Measurements from ENCODE around the gene TACO1.

DNA sequence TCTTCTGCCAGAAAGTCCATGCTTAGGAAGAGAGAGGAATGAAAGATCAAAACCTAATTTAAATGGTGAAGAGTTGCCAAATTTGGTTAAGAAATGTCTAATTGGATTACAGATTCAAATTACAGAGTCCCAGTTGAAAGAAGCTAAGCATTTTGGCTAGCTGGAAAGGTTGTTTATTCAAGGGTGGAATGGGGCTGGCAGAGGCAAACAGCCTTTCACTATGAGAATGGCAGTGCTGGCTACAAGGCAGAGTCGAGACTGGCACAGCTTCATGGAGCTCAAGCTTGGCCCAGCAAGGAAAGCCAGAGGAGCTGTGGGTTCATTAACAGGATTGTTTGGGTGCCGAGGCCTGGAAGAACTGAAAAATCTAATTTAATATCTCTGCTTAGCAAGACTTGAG is 35.1 kb downstream of the TACO1 start:
- TF ChIP-seq POLR2AphosphoS5 (IDR thresholded peaks at IDR 0.05; ENCODE audit: borderline replicate concordance, low read depth, low read length) (no peak), EZH2 (IDR thresholded peaks at IDR 0.05) (no peak)

Data from SK-N-MC (cell line).